Measurements from ENCODE around the gene KRT34. TPM values are rescaled to one million over a fixed set of nuclear protein-coding genes. Genes with fewer than 3 reads are reported as not detected.
"Not testable (repeated sequence)": the region's sequence is repeated elsewhere in the genome, so short reads cannot be mapped to it uniquely, and the experiment has no call there.

Gene KRT34
- polyA plus RNA-seq, 1 donor = not detected

GRCh38 chr17:41369023-41369422, 13.1 kb downstream of the KRT34 start:
- no peak for DNase-seq
- Histone ChIP-seq H3K4me1 (ENCODE audit: control insufficient read depth, insufficient read depth, low read length) (no peaks in the 10 kb centered on the region), H3K4me3 (ENCODE audit: low read length) (no peak overlapping the region), H3K27ac (ENCODE audit: low read length) (no peak overlapping the region), H3K27me3 (ENCODE audit: control insufficient read depth, insufficient read depth, low read length) (peaks cover 6% of the 10 kb centered on the region), H3K9me3 (ENCODE audit: control insufficient read depth, low read depth, low read length) (no peaks in the 10 kb centered on the region), H3K36me3 (ENCODE audit: control insufficient read depth, insufficient read depth, low read length) (no peaks in the 10 kb centered on the region)
- WGBS (ENCODE audit: insufficient coverage, low lambda C conversion rate) = 100% methylated on average over 2 of the region's 2 CpGs

GRCh38 chr17:41367426-41368075, 14.6 kb downstream of the KRT34 start:
- DNase-seq = no peak
- Histone ChIP-seq H3K9me3 (ENCODE audit: control insufficient read depth, low read depth, low read length) (no peaks in the 10 kb centered on the region), H3K36me3 (ENCODE audit: control insufficient read depth, insufficient read depth, low read length) (no peaks in the 10 kb centered on the region), H3K27me3 (ENCODE audit: control insufficient read depth, insufficient read depth, low read length) (peaks cover 2% of the 10 kb centered on the region), H3K4me3 (ENCODE audit: low read length) (no peak overlapping the region), H3K4me1 (ENCODE audit: control insufficient read depth, insufficient read depth, low read length) (no peaks in the 10 kb centered on the region), H3K27ac (ENCODE audit: low read length) (no peak overlapping the region)
- no CpG with 5 or more reads among the region's 10 CpGs for WGBS (ENCODE audit: insufficient coverage, low lambda C conversion rate)

GRCh38 chr17:41366070-41366469, 16.0 kb downstream of the KRT34 start:
- peaks cover 2% of the 10 kb centered on the region for H3K27me3 ChIP-seq (ENCODE audit: control insufficient read depth, insufficient read depth, low read length)
- no peaks in the 10 kb centered on the region for H3K36me3 ChIP-seq (ENCODE audit: control insufficient read depth, insufficient read depth, low read length)
- DNase-seq = no peak
- H3K4me1 ChIP-seq (ENCODE audit: control insufficient read depth, insufficient read depth, low read length) = no peaks in the 10 kb centered on the region
- H3K9me3 ChIP-seq (ENCODE audit: control insufficient read depth, low read depth, low read length) = no peaks in the 10 kb centered on the region
- H3K27ac ChIP-seq (ENCODE audit: low read length) = no peak overlapping the region
- no peak overlapping the region for H3K4me3 ChIP-seq (ENCODE audit: low read length)

GRCh38 chr17:41363881-41364280, 18.2 kb downstream of the KRT34 start:
- no CpG with 5 or more reads among the region's 2 CpGs for WGBS (ENCODE audit: insufficient coverage, low lambda C conversion rate)
- no peaks in the 10 kb centered on the region for H3K9me3 ChIP-seq (ENCODE audit: control insufficient read depth, low read depth, low read length)
- no peaks in the 10 kb centered on the region for H3K36me3 ChIP-seq (ENCODE audit: control insufficient read depth, insufficient read depth, low read length)
- H3K27ac ChIP-seq (ENCODE audit: low read length) = no peak overlapping the region
- H3K4me3 ChIP-seq (ENCODE audit: low read length) = no peak overlapping the region
- no peaks in the 10 kb centered on the region for H3K4me1 ChIP-seq (ENCODE audit: control insufficient read depth, insufficient read depth, low read length)
- DNase-seq = no peak
- H3K27me3 ChIP-seq (ENCODE audit: control insufficient read depth, insufficient read depth, low read length) = peaks cover 5% of the 10 kb centered on the region

- 83% methylated on average over 1 of the region's 5 CpGs for WGBS (ENCODE audit: insufficient coverage, low lambda C conversion rate)
- DNase-seq = no peak
- H3K4me3 ChIP-seq (ENCODE audit: low read length) = no peak overlapping the region
Observed at GRCh38 chr17:41360296-41360995, 21.7 kb downstream of the KRT34 start.

DNA sequence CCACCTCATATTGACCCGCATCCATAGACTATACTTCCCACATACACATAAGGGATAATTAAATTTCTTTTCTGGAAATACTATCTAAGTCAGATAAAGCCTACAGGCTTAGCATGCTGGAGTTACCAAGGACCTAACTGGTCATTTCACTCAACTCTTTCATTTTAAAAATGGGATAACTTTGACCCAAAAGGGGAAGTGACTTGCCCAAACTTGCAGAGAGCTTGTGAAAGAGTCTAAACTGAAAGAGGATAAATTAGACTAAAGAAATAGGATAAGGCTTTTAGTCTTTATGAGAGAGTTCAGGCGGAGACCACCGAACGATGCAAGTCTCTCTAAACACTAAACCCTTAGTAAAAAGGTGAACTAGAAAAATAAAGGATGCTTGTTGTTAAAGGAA, 27.6 kb downstream of the KRT34 start:
- Histone ChIP-seq H3K27me3 (ENCODE audit: control insufficient read depth, insufficient read depth, low read length) (peaks cover 4% of the 10 kb centered on the region), H3K4me3 (ENCODE audit: low read length) (no peak overlapping the region), H3K27ac (ENCODE audit: low read length) (no peak overlapping the region), H3K36me3 (ENCODE audit: control insufficient read depth, insufficient read depth, low read length) (no peaks in the 10 kb centered on the region), H3K4me1 (ENCODE audit: control insufficient read depth, insufficient read depth, low read length) (no peaks in the 10 kb centered on the region), H3K9me3 (ENCODE audit: control insufficient read depth, low read depth, low read length) (no peaks in the 10 kb centered on the region)
- no peak for DNase-seq
- whole genome bisulfite sequencing (ENCODE audit: insufficient coverage, low lambda C conversion rate) = 92% methylated on average over 2 of the region's 4 CpGs

More at GRCh38 chr17:41360296-41360995, 21.7 kb downstream of the KRT34 start:
- peaks cover 3% of the 10 kb centered on the region for H3K27me3 ChIP-seq (ENCODE audit: control insufficient read depth, insufficient read depth, low read length)
- no peak overlapping the region for H3K27ac ChIP-seq (ENCODE audit: low read length)
- H3K9me3 ChIP-seq (ENCODE audit: control insufficient read depth, low read depth, low read length) = no peaks in the 10 kb centered on the region
- no peaks in the 10 kb centered on the region for H3K36me3 ChIP-seq (ENCODE audit: control insufficient read depth, insufficient read depth, low read length)
- no peaks in the 10 kb centered on the region for H3K4me1 ChIP-seq (ENCODE audit: control insufficient read depth, insufficient read depth, low read length)

GRCh38 chr17:41352597-41353366, 29.3 kb downstream of the KRT34 start:
- Histone ChIP-seq H3K27me3 (ENCODE audit: control insufficient read depth, insufficient read depth, low read length) (peaks cover 4% of the 10 kb centered on the region), H3K4me3 (ENCODE audit: low read length) (no peak overlapping the region), H3K27ac (ENCODE audit: low read length) (no peak overlapping the region), H3K9me3 (ENCODE audit: control insufficient read depth, low read depth, low read length) (no peaks in the 10 kb centered on the region), H3K4me1 (ENCODE audit: control insufficient read depth, insufficient read depth, low read length) (no peaks in the 10 kb centered on the region), H3K36me3 (ENCODE audit: control insufficient read depth, insufficient read depth, low read length) (no peaks in the 10 kb centered on the region)
- no peak for DNase-seq
- WGBS (ENCODE audit: insufficient coverage, low lambda C conversion rate) = 90% methylated on average over 2 of the region's 7 CpGs

- H3K36me3 ChIP-seq (ENCODE audit: control insufficient read depth, insufficient read depth, low read length) = no peaks in the 10 kb centered on the region
- H3K4me3 ChIP-seq (ENCODE audit: low read length) = no peak overlapping the region
- no peaks in the 10 kb centered on the region for H3K9me3 ChIP-seq (ENCODE audit: control insufficient read depth, low read depth, low read length)
- WGBS (ENCODE audit: insufficient coverage, low lambda C conversion rate) = no CpG with 5 or more reads among the region's 2 CpGs
- no peak for DNase-seq
- H3K4me1 ChIP-seq (ENCODE audit: control insufficient read depth, insufficient read depth, low read length) = no peaks in the 10 kb centered on the region
- H3K27me3 ChIP-seq (ENCODE audit: control insufficient read depth, insufficient read depth, low read length) = peaks cover 4% of the 10 kb centered on the region
- H3K27ac ChIP-seq (ENCODE audit: low read length) = no peak overlapping the region
Observed at GRCh38 chr17:41351177-41351576, 30.9 kb downstream of the KRT34 start.

GRCh38 chr17:41350381-41350878, 31.7 kb downstream of the KRT34 start, which contains the start of gene KRT33A:
Gene KRT33A, minus strand, starts transcription at chr17:41350828. Its CDS starts 61 bp downstream, at chr17:41350767.
- H3K27me3 ChIP-seq (ENCODE audit: control insufficient read depth, insufficient read depth, low read length); H3K4me1 ChIP-seq (ENCODE audit: control insufficient read depth, insufficient read depth, low read length); H3K4me3 ChIP-seq (ENCODE audit: low read length); H3K36me3 ChIP-seq (ENCODE audit: control insufficient read depth, insufficient read depth, low read length); H3K27ac ChIP-seq (ENCODE audit: low read length); DNase-seq; H3K9me3 ChIP-seq (ENCODE audit: control insufficient read depth, low read depth, low read length): not testable (repeated sequence)
- WGBS (ENCODE audit: insufficient coverage, low lambda C conversion rate) = 100% methylated on average over 1 of the region's 16 CpGs

Data from large intestine (tissue), 3 donors.